HTERT RPE-1 (cell line): ENCODE results near the gene OSCP1.

Experiments
- in situ Hi-C: fragments of 300-500 bp; cut with MboI; formaldehyde crosslinking; loops from 4 replicates; pipeline ENCODE4 v1.14.3; 2020; ENCODE audit warnings: low sequenced_read_pairs

OSCP1 gene

DNA sequence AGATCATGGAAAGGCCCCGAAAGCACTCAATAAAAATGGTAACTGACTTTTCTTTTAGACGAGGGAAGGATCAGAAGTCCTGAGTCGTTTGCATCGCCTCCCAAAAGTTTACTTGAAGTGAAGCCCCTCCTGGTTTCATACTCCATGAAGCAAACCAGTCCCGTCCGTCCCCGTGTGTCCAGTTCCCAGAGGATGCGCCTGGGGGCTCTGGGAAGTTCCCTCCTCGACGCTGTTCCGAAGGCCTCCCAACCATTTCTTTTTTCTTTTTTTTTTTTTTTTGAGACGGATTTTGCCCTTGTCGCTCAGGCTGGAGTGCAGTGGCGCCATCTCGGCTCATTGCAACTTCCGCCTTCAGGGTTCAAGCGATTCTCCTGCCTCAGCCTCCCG, 661 bp upstream of the OSCP1 start:
- in situ Hi-C loops = no loop called here

DNA sequence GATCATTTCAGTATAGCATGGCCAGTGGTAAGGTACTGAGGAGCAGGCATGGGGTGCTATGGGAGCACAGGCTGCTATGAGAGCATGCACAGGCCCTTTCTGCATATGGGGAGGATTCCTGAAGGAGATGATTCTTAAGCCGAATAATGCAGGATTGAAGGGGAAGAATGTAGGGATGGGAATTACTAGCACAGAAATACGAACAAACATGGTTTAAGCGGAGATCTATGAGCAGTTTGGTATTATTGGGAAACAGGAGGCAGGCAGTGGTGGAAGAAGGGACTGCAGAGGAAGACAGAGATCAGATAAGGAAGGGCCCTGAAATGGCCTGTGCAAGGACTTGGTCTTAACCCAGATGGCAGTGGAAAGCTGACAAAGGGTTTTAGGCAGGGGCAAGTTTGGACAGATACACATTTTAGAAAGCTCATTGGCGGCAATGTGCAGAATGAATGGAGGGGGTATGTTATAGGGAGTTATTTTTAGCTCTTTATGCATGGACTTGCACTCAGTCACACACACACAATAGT, 1.7 kb downstream of the OSCP1 start:
- in situ Hi-C loops = no loop called here

DNA sequence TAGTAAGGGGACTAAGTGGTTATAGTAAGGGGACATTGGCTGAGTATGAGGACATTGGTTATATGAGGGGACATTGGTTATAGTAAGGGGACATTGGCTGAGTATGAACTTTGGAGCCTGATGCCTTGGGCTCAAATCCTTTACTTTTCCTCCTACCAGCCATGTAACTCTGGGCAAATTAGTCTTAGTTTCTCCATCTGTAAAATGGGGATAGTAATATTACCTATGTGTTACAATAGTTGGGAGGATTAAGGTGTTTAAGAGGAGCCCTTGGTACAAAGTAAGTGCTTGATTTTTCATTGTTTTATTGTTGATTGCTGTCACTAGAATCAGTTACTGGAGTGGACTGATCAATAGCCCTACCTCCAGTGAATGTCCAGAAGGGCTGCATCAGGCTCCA, 2.8 kb downstream of the OSCP1 start:
- in situ Hi-C loops = no loop called here

DNA sequence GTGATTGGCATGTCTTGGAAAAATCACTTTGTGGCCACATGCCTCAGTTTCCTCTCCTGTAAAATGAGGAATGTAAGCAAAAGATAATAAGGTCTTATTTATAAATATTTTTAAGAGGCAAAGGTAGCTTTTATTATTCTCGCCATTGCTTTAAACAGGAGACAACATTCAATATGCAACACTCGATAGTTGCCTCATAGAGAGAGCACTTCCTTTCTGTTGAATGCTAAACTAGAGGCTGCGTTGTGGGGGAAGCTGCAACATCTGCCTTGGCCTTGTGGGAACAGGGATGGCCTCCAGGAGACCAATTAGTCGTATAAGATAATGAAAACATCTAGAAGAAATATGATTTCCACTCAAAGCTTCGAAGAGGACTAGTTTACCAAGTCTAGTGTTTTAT, 3.5 kb downstream of the OSCP1 start:
- in situ Hi-C loops = no loop called here

DNA sequence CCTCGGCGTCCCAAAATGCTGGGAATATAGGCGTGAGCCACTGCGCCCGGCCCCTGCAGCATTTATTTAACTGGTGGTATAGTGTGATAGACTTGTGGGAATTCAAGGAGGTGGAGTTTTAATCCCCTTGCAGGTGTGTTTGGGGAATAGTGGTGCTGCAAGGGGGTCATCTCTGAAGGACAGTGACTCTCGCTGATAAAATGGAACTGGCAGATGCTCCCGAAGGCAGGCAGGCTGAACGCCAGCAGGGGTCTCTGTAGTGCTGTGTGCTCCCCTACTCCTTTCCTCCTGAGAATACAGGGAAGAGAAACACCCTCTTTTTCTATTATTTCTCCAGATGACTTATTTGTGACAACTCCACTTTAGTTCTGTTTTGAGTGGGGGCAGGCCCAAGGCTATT, 4.0 kb downstream of the OSCP1 start:
- in situ Hi-C loops = no loop called here

DNA sequence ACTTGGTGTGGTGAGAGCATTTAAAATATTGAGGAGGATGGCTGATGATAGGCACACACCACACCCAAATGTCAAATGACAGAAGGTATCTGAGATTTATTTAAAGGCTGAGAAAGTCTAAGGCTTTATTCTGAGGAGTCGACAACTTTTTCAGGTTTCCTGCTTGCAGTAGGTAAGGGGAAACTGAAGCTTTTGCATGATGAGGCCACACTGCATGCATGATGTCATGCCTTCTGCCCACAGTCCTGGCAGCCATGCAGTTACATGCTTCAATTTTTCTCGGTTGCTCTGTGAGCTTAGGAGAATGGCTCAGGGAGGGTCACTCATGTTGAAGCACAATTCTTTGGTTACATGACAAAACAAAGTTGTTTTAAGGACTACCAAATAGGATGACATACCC, 7.0 kb downstream of the OSCP1 start:
- in situ Hi-C loops = no loop called here

DNA sequence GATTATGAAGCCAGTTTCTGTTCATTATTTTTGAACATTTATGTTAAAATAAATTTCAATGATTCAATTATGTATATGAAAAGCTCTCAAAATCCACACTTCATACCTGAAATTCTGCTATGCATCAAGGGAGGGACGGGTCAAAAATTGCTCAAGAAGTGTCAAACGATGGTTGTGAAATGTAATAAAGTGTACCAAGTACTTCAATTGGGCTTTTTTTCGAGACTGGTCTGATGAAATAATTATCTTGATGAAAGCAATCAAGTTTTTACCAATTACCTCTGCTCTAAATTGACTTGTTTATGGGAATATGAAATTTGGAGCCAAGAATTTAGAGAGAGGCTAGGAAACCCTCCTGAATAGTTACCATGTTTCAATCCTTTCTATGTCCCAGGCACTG, 7.9 kb downstream of the OSCP1 start:
- in situ Hi-C loops = no loop called here

DNA sequence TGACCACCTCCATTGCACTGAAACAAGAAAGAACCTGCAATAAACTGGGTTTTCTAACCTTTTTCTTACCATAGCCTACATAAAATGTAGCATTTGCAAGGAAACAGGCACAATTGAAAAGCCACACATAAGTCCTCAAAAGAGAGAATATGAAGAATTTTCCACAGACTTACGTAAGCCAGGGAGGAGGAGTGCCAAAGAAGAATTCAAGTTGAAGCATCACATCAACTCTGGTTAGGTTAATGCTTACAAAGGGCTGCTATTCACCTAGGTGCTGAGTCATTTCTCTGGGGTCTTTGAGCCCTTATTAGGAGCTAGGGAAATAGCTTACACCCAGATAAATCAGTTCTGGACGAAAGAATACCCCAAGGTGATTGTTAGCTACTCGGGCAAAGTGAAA, 9.6 kb downstream of the OSCP1 start:
- in situ Hi-C loops = no loop called here

DNA sequence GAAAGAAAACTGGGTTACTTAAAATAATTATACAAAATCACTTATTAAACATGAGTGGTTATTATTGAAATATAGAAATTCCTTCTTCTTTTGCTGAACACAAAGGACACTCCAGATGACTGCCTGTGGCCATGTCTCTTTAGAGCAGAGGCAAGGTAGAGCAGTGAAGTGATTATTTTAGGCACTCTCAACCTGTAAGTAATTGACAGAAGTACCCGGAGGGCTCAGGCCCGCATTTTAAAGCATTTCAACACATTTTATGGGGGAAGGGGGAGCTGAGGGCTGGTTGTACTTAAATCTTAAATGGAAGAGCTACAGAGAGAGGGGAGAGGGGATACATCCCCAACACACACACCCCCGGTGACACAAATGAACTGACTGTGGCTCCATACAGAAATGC, 10.2 kb downstream of the OSCP1 start:
- in situ Hi-C loops = no loop called here

DNA sequence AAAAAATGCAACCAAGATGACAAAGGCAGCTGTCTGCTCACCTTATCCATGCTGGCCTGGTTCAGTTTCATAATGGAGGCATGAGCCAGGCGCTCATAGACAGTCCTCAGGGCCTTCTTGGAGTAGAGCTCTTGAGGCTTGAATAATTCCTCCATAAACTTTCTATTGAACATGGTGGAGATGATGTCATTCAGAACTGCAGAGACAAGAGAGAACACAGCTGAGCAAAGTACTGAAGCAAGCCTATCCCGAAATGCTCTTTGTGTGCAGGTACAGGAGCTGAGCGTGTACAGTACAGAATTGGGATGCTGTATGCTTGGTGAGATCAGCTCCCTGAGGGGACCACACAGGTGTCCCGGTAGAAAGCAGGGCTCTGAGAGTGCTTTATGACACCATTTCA, 11.5 kb downstream of the OSCP1 start:
- in situ Hi-C loops = no loop called here

DNA sequence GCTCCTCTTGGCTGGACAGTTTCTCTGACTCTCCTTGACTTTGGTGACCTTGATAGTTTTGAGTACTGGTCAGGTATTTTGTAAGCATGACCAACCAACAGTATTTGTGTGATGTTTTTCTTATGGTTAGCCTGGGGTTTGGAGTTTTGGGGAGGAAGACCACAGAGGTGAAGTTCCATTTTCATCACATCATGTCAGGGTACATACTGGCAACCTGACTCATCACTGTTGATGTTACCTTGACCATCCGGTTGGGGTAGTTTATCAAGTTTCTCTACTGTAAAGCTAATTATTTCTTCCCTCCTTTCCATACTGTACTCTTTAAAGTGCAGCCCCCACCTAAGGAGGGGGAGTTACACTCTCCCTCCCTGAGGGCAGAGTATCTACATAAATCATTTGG, 13.4 kb downstream of the OSCP1 start:
- in situ Hi-C loops = no loop called here

DNA sequence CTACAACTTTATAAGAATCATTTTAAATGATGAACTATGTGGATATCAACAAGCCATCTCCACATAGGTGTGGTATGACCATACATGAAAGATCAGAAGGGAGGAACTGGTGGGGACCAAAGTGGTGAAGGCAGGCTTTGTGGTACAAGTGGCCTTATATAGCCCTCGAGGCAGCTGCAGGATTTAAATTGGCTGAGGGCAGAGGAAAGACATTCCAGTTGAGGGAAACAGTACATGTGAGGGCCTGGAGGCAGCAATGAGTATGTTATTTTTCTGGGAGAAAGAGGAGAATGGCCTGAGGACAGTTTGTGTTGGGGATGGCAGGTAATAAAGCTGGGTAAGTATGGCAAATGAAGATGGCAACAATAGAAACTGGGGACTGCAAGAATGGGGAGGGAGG, 17.1 kb downstream of the OSCP1 start:
- in situ Hi-C loops = no loop called here

DNA sequence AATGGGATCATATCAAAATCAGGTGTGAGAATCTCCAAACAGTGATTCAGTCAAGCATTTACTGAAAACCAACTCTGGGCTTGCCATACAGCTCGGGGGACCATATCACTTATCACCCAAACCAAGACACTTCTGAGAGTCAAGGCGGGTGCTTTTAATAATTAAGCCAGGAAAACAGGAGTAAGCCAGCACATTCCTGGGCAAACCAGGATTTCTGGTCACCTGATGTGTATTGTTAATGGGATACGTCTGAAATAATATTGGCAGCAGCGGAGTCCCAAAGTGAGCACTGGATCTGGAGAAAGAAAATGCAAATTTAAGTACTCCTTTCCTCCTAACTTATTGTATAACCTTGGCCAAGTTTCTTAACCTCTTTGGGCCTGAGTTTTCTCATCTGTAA, 17.6 kb downstream of the OSCP1 start:
- in situ Hi-C loops = no loop called here

DNA sequence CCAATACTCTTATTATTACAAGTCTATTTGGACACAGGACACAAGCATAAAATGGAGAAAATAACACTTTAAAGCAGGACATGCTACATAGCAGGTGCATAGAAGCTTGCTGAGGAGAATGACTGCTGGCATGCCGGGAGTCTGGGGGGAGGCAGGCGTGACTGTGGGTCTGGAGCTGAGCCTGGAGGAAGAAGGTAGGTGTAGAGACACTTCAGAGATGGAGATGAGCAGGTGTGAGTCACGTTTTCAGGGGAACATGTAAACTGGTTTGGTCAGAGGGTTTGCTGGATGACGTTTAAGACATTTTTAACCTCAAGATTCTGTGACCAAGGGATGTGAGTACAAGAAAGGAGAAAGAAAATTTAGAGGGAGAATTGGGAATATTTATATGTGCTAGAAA, 24.5 kb downstream of the OSCP1 start:
- in situ Hi-C loops = no loop called here

DNA sequence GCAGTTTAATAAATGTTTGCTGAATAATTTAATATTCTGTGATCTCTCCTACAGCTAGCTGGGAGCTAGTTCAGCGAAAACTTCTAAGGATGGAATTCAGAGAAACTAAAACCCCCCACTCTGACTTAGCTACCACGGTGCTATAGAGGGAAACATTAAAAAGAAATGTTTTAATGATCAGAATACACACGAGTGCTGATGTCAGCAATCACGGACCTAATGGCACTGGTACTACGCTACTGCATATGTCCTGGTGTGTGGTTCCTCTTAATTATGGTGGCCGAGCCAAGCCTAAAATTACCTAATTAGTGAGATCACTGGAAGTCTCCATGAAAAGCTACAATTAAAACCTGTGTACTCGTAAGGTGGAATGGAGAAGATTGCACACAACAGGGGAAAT, 28.6 kb downstream of the OSCP1 start:
- in situ Hi-C loops = no loop called here

DNA sequence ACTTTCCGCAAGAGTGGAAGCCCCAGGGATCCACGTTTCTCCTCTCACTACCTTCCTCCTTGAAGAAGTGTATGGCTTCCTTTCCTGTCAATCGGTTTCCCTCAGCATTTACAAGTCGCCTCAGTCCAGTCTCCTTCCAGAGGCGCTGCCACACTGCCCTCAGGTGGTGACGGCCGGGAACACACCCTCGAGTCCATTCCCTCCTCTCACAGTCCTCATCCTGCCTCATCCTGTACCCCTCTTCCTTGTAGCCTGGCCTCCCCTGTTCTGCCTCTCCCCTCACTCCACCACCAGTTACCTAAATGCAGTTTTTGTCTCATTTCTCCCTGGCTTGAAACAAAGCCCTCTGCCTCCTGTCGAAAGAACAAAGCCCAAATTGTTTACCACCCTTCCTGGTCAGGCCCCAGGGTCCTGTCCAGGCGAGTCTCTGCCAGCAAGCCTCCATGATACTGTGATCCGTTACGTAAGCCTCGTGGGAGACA, 29.4 kb downstream of the OSCP1 start:
- in situ Hi-C loops = no loop called here

DNA sequence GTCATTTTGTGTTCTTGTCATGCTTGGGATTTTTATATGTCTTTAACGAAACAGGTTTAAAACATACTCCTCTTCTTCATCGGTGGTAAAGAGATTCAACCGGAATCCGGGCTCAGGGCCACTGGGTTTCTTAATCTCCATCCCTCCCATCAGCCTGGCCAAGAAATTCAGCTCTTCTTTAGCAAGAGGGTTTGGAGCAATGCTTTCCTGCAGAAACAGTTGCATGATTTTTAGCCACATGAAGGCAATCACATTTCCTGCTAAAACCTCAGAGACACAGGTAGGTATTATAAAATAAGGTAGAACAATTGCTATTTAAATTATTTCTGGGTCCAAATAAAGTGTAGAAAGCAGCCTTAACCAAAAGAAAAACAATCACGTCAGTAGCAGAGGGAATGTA, 29.8 kb downstream of the OSCP1 start:
- in situ Hi-C loops = no loop called here

DNA sequence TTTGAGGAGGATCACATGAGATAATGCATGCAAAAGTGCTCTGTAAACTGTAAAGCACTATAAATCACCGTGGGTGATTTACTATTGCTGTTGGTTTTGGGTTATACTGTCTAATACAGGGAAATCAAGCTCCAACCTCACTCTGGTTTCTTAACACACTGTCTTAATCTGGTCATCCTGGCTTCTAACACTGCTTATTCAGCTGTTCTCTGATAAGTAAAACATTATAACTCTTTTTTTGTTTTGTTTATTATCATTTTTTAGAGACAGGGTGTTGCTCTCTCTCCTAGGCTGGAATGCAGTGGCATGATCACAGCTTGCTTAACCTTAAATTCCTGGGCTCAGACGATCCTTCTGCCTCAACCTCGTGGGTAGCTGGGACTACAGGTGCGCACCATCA, 30.7 kb downstream of the OSCP1 start:
- in situ Hi-C loops = no loop called here

DNA sequence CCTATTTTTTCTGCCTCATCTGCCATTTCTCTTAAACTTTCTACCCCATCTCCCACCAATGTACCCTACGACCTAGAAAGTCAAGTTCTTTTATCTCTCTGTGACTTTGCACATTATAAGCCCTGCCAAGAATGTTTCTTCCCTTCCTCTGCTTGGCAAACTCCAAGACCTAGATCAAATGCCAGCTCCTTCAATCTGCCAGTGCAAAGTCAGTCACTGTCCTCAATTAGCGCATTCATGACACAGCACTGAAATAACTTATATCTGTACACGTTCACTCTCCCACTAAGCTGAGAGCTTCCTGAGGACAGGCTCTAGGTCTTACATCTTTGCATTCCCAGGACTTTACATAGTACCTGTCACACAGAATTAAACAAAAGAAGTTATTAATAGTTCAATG, 31.1 kb downstream of the OSCP1 start:
- in situ Hi-C loops = no loop called here

DNA sequence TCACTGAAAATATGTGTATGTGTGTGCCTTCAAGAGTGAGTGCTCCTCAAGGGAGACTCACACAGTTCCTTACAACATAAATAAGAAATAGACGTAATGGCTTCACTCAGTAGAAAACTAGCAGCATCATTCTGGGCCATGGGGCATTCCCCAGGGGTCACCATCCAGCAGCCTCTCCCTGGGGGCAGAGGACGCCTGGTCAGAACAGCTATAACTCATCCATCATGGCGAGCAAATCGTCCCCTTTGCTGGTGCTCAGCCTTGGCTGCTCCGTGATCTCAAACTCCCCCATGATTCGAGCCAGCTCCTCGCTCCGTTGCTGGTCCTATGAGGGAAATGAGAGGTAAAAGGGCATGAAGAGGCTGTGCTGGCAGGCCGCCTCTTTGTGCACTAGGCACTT, 32.3 kb downstream of the OSCP1 start:
- in situ Hi-C loops = no loop called here

DNA sequence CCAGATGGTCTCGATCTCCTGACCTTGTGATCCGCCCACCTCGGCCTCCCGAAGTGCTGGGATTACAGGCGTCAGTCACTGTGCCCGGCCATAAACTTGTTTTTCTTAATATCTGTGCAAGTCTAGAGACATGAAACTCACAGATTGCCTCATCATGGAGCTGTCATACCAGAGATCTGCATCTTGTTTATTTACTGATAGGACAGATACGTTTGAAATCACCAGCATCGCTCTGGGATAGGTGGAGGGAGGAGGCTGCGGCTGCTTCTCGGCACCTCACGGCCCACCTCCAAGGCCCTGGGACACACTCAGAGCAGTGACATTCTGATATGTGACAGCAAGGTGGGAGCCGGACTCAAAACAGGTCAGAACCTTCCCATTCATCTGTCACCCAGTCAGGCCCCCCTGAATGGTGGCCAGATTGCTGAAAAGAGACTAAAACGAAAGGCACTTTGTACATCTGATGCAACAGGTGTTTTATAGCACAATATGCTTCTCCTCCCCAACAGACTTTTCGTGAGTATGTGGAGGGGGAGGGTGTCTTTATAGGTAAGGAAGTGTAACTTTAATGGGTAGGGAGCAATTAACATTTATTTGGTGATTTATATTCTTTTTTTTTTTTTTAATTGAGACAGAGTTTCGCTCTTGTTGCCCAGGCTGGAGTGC, 34.5 kb downstream of the OSCP1 start:
- in situ Hi-C loops = no loop called here

DNA sequence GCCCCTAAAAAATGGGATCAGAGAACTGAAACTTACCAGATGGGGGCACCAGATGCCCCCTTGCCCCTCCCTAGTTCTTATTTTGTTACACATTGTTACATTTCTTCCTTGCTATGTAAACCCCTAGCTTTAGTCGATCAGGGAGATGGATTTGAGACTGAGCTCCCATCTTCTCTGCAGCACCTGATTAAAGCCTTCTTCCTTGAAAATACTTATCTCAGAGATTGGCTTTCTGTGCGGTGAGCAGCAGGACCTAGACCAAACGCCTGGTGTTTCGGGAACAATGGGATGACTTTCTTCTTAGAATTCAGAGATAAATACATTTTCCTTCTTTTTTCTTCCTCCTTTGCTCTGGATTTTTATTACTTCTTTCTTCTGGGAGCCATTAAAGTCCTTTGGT, 35.9 kb downstream of the OSCP1 start:
- in situ Hi-C loops = no loop called here
